ENCODE data around the gene PHLDB1. TPM values are rescaled to one million over a fixed set of nuclear protein-coding genes. Genes with fewer than 3 reads are reported as not detected.

PHLDB1 gene
- total RNA-seq, 1 donor from 2014 or later: 120 TPM

DNA sequence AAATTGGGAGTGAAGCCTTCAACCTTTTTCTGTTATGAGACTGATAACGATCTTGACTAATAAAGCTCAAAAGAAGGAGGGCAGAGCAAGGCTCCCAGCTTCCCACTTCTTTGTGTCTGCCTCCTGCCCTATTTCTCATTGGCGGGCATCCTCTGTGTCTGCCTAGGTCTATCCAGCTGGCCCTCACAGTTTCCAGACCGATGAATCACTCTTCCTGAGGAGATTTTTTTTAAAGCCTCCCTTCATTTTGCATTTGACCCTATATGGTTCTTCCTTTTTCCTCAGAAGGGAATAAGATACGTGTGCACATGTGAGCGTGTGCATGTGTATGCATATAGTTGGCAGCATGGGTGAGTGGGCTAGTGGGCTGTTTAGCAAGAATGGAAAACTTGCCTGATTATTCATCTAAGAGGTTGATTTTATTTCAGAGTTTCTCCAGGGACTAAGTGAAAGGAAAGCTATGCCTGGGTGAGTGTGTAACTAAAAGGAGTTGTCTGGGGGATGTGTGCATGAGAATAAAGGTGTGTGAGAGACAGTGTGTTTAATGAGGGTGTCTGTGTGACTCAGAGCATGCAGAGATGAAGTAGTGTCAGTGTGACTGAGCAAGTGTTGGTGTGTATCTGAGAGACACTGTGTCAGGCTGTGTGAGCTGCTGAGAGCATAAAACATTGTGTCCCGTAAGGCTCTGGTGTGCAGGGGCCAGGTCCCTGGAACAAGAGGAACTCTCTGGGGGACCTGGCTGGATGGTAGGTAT is 12.2 kb downstream of the PHLDB1 start:
- Mint-ChIP-seq H3K9me3 (no peaks in the 10 kb centered on the region), H3K27ac (ENCODE audit: unreplicated experiment) (peak overlapping the region; percentile 17), H3K4me1 (peaks cover 82% of the 10 kb centered on the region), H3K4me3 (peak overlapping the region; percentile 83), H3K36me3 (ENCODE audit: low read depth) (peaks cover 6% of the 10 kb centered on the region), H3K27me3 (ENCODE audit: low read depth) (no peaks in the 10 kb centered on the region)
- DNase-seq (ENCODE audit: low read depth, low spot score): no peak
- TF ChIP-seq, protein P1, sequence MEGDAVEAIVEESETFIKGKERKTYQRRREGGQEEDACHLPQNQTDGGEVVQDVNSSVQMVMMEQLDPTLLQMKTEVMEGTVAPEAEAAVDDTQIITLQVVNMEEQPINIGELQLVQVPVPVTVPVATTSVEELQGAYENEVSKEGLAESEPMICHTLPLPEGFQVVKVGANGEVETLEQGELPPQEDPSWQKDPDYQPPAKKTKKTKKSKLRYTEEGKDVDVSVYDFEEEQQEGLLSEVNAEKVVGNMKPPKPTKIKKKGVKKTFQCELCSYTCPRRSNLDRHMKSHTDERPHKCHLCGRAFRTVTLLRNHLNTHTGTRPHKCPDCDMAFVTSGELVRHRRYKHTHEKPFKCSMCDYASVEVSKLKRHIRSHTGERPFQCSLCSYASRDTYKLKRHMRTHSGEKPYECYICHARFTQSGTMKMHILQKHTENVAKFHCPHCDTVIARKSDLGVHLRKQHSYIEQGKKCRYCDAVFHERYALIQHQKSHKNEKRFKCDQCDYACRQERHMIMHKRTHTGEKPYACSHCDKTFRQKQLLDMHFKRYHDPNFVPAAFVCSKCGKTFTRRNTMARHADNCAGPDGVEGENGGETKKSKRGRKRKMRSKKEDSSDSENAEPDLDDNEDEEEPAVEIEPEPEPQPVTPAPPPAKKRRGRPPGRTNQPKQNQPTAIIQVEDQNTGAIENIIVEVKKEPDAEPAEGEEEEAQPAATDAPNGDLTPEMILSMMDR (conservative IDR thresholded peaks at IDR 0.05): no peak

DNA sequence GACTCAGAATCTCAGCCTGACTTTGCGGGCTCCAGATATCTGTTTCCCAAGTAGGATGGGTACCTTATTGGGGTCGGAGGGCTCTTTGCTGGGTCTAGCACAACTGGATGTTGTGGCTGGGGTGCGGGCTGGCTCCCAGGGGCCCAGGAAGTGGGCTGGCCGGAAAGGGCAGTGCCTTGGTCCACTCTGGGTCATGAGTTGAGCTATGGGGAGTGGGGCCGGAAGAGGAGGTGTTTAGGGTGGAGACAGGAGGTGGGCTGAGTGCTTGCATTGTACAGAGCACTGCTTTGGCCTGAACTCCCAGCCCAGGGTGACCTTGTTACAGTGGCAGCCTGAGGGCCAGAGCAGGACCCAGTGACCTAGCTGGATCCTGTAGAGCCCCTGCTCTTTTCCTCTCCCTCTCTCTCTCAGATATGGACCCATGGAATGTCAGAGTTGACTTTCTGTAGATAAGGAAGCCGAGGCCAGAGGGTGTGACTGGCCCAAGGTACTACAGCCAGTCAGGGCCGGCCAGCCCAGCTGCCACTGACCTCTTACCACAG is 13.2 kb downstream of the PHLDB1 start:
- TF ChIP-seq, protein P1 (conservative IDR thresholded peaks at IDR 0.05): no peak
- Mint-ChIP-seq H3K27me3 (ENCODE audit: low read depth) (no peaks in the 10 kb centered on the region), H3K9me3 (no peaks in the 10 kb centered on the region), H3K4me1 (peaks cover 73% of the 10 kb centered on the region), H3K4me3 (peak overlapping the region; percentile 96), H3K27ac (ENCODE audit: unreplicated experiment) (peak overlapping the region; percentile 97), H3K36me3 (ENCODE audit: low read depth) (peaks cover 6% of the 10 kb centered on the region)
- DNase-seq (ENCODE audit: low read depth, low spot score): no peak

DNA sequence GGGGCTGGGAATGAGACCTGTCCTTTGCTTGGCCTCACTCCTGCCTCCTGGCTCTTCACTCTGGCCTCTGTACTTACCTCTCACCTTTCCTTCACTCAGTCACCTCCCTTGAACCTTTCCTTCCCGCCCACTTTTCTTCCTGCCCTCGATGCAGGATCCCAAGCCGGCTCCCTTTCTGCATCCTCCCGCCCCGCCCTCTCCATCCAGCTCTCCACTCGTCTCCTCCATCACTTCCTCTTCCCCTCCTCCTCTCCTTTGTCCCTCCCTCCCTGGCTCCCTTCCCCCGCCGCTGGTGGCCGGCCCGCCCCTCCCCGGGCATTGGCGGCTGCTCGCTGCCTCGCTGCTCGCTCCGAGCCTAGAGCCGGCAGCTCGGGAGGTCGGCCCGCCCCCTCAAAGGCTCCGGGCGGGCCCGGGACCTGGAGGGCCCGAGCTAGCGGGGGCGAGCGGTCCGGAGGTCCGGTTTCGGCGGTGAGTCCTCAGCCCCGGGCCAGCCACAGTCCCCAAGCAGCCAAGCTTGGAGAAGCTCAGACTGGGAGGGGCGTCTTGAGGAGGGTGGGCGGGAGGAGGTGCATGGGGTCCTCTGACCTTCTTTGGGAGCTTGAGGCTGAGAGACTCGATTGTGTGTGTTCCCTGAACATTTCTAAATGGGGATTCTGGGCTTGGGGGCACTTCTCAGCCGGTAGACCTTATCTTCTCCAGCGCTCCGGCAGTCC is 13.8 kb downstream of the PHLDB1 start:
- Mint-ChIP-seq H3K4me1 (peaks cover 67% of the 10 kb centered on the region), H3K36me3 (ENCODE audit: low read depth) (peaks cover 5% of the 10 kb centered on the region), H3K4me3 (peak overlapping the region; percentile 96), H3K27me3 (ENCODE audit: low read depth) (no peaks in the 10 kb centered on the region), H3K27ac (ENCODE audit: unreplicated experiment) (peak overlapping the region; percentile 97), H3K9me3 (no peaks in the 10 kb centered on the region)
- DNase-seq (ENCODE audit: low read depth, low spot score): peak; percentile 69
- TF ChIP-seq, protein P1 (conservative IDR thresholded peaks at IDR 0.05): no peak

DNA sequence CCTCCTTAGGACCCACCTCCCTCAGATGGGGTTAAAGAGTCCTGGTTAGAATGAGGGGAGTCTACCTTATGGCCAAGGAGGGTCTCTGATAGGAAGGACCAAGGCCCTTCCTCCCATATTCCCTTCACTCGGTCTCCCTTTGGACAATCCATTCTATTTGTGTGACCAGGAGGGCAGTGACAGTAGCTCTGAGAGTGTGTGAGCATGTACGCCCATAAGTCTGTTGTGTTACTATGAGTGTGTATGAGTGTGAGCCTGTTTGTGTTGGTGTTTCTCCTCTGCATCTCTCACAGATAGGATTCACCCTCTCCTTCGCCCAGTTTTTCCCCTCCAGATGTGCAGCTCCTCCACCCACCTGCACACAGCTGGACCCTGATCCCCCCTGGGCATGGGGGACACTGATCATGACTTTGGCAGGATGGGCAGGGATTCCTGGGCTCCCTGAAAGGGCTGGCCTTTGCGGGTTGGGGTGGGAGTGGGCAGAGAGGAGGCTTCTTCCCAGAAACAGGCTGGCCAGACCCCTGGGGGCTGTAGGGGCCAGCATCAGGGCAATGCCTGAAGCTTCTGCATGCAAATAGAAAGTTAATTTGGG is 14.5 kb downstream of the PHLDB1 start:
- Mint-ChIP-seq H3K4me3 (peak overlapping the region; percentile 96), H3K27ac (ENCODE audit: unreplicated experiment) (no peak overlapping the region), H3K27me3 (ENCODE audit: low read depth) (no peaks in the 10 kb centered on the region), H3K4me1 (peaks cover 60% of the 10 kb centered on the region), H3K36me3 (ENCODE audit: low read depth) (peaks cover 3% of the 10 kb centered on the region), H3K9me3 (no peaks in the 10 kb centered on the region)
- TF ChIP-seq, protein P1 (conservative IDR thresholded peaks at IDR 0.05): no peak
- no peak for DNase-seq (ENCODE audit: low read depth, low spot score)

DNA sequence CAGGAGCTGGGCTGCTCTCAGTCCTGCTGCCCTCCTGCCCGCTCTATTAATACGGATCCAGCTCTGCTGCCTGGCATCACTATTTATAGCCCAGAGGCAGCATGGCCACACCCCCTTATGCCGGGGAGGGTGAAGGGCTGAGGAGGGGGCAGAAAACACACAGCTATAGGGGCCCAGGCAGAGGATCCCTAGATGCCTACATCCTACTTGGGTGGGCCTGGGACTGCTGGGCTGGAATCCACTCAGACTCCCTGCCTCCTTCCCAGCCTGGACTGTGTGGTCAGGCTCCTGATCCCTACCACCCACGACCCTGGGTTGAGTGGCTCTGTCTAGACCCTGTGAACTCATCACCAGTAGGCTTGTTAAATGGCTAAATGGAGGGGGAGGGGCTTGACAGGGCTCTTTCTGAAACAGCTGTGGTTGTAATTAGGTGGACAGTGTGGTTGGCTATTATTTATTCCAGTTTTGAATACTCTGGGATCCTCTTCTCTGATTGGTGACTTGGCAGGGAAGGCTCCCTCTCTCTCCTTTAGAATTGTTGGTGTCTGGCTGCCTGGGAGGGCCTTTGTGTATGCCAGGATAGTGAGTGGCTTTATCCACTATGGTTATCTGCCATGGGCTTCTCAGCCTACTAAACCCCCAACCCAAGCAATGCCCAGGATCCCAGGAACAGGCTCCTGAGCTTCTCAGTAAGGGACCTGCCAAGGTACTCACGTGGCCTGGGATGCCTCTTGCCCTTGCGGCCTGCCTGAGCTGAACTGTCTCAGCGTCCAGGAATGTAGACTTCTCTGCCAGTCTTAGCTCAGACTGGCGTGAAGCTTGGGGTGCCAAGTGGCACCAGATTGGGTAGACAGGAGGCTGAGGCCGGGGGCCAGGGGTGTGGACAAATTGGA is 15.2 kb downstream of the PHLDB1 start:
- H3K4me3 Mint-ChIP-seq: peak overlapping the region; percentile 96
- TF ChIP-seq, protein P1 (conservative IDR thresholded peaks at IDR 0.05): no peak
- H3K9me3 Mint-ChIP-seq: no peaks in the 10 kb centered on the region
- H3K27ac Mint-ChIP-seq (ENCODE audit: unreplicated experiment): no peak overlapping the region
- DNase-seq (ENCODE audit: low read depth, low spot score): no peak
- peaks cover 3% of the 10 kb centered on the region for H3K36me3 Mint-ChIP-seq (ENCODE audit: low read depth)
- H3K27me3 Mint-ChIP-seq (ENCODE audit: low read depth): no peaks in the 10 kb centered on the region
- peaks cover 53% of the 10 kb centered on the region for H3K4me1 Mint-ChIP-seq

Data from neural crest cell (in vitro differentiated cells).